Measurements from ENCODE around the gene RASGEF1C. TPM values are rescaled to one million over a fixed set of nuclear protein-coding genes. Genes with fewer than 3 reads are reported as not detected.

RASGEF1C gene
- total RNA-seq, 1 experiment from 2014 or later: 0.29 TPM

DNA sequence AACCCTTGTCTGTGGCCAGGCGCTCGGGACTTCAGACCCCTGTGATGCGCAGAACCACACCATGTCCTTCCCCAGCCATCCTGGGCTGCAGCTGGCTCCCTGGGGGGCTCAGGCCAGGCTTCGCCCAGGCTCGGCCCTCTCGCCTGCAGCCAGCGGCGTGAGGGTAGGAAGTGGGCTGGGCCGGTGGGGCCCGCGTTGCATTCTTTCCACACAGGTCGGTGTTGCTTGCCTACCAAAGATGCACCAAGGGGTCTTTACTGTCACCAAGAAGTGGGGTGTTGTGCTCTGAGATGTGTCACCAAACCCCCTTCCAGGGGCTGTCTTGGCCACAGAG, 89.1 kb downstream of the RASGEF1C start:
- no peak overlapping the region for H3K27ac ChIP-seq (ENCODE audit: low read length)
- H3K4me2 ChIP-seq (ENCODE audit: low read length): no peak overlapping the region
- H3K4me3 ChIP-seq (ENCODE audit: low read length): no peak overlapping the region
- DNase-seq (no peak), ATAC-seq (no peak)
- no peaks in the 10 kb centered on the region for H4K20me1 ChIP-seq (ENCODE audit: low read length)
- H3K9me2 ChIP-seq (replicated peaks; ENCODE audit: low read length): no peaks in the 10 kb centered on the region
- H3K9ac ChIP-seq (ENCODE audit: low read length): no peak overlapping the region
- TF ChIP-seq, protein P1, sequence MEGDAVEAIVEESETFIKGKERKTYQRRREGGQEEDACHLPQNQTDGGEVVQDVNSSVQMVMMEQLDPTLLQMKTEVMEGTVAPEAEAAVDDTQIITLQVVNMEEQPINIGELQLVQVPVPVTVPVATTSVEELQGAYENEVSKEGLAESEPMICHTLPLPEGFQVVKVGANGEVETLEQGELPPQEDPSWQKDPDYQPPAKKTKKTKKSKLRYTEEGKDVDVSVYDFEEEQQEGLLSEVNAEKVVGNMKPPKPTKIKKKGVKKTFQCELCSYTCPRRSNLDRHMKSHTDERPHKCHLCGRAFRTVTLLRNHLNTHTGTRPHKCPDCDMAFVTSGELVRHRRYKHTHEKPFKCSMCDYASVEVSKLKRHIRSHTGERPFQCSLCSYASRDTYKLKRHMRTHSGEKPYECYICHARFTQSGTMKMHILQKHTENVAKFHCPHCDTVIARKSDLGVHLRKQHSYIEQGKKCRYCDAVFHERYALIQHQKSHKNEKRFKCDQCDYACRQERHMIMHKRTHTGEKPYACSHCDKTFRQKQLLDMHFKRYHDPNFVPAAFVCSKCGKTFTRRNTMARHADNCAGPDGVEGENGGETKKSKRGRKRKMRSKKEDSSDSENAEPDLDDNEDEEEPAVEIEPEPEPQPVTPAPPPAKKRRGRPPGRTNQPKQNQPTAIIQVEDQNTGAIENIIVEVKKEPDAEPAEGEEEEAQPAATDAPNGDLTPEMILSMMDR (conservative IDR thresholded peaks at IDR 0.05; ENCODE audit: low read depth, low read length): no peak
- no peak for TF ChIP-seq EZH2 (IDR thresholded peaks at IDR 0.05; ENCODE audit: low read length, unreplicated experiment)
- TF ChIP-seq EZH2phosphoT487 (IDR thresholded peaks at IDR 0.05; ENCODE audit: borderline replicate concordance, low read length): no peak
- no peaks in the 10 kb centered on the region for H3K36me3 ChIP-seq (ENCODE audit: low read depth, low read length)
- ChIA-PET CTCF (no interaction called here), POLR2A (ENCODE audit: unreplicated experiment) (no interaction called here)
- no peak overlapping the region for H2AFZ ChIP-seq (ENCODE audit: low read length)
- H3F3A ChIP-seq (ENCODE audit: low read length, unreplicated experiment): no peaks in the 10 kb centered on the region
- no peaks in the 10 kb centered on the region for H3K4me1 ChIP-seq (ENCODE audit: insufficient read depth, low read length)
- H3K9me3 ChIP-seq (ENCODE audit: low read length): no peaks in the 10 kb centered on the region
- no peaks in the 10 kb centered on the region for H3K79me2 ChIP-seq (ENCODE audit: low read length)
- intact Hi-C loops (cut with micrococcal nuclease): loop anchor here (10.0 kb wide), 1 partner anchor 195 kb away; no protein-coding TSS in a partner anchor
- no TSS peak for BruUV-seq (replicated peaks)
- no peaks in the 10 kb centered on the region for H3K27me3 ChIP-seq (ENCODE audit: low read length)

DNA sequence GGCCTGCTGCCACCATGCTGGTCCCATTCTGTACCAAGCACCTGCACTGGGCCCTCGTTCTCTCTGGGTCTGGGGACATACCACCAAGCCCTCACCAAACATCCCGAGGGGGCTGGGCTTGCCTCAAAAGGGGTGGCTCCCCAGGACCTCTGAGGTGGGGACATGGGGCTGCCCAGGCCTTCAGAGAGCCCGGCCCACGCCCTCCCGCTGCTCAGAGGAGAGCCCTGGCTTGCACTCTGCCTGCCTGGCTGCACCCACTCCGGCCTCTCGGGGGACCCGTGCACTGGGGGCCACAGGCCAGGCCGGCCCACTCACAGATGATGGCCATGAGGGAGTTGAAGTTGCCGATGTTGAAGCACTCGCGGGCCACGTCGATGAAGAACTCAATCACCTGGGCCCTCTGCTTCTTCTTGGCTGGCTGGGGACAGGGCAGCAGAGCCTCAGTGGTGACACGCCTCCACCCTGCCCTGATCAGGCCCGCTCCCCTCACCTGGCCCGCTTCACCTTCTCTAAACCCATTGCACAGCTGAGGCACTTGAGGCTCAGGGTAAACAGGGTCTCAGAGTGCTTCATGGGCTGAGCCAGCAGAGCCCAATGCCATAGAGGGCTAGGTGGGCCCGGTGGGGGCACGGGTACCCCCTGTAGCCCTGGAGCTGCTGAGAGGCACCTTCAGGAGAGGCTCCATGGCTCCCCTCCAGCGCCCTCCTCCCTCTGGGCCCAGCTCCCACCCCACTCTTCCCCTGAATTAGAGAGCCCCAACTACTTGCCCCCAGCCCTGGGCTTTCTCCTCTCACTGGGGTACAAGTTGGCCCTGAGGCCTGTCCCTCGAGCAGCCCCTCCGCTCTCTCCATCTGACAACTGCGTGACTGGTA, 89.7 kb downstream of the RASGEF1C start:
- no peaks in the 10 kb centered on the region for H4K20me1 ChIP-seq (ENCODE audit: low read length)
- no peak for DNase-seq
- H3K4me1 ChIP-seq (ENCODE audit: insufficient read depth, low read length): no peaks in the 10 kb centered on the region
- BruUV-seq (replicated peaks): no TSS peak
- no peaks in the 10 kb centered on the region for H3F3A ChIP-seq (ENCODE audit: low read length, unreplicated experiment)
- ATAC-seq: no peak
- H3K4me2 ChIP-seq (ENCODE audit: low read length): no peak overlapping the region
- no peaks in the 10 kb centered on the region for H3K9me2 ChIP-seq (replicated peaks; ENCODE audit: low read length)
- no peaks in the 10 kb centered on the region for H3K27me3 ChIP-seq (ENCODE audit: low read length)
- TF ChIP-seq EZH2phosphoT487 (IDR thresholded peaks at IDR 0.05; ENCODE audit: borderline replicate concordance, low read length): no peak
- TF ChIP-seq EZH2 (IDR thresholded peaks at IDR 0.05; ENCODE audit: low read length, unreplicated experiment): no peak
- TF ChIP-seq, protein P1 (conservative IDR thresholded peaks at IDR 0.05; ENCODE audit: low read depth, low read length): no peak
- no peak overlapping the region for H2AFZ ChIP-seq (ENCODE audit: low read length)
- H3K9ac ChIP-seq (ENCODE audit: low read length): no peak overlapping the region
- intact Hi-C loops (cut with micrococcal nuclease): no loop called here
- H3K79me2 ChIP-seq (ENCODE audit: low read length): no peaks in the 10 kb centered on the region
- no peaks in the 10 kb centered on the region for H3K36me3 ChIP-seq (ENCODE audit: low read depth, low read length)
- H3K4me3 ChIP-seq (ENCODE audit: low read length): no peak overlapping the region
- CTCF ChIA-PET: no interaction called here
- no peak overlapping the region for H3K27ac ChIP-seq (ENCODE audit: low read length)
- POLR2A ChIA-PET (ENCODE audit: unreplicated experiment): no interaction called here
- no peaks in the 10 kb centered on the region for H3K9me3 ChIP-seq (ENCODE audit: low read length)

DNA sequence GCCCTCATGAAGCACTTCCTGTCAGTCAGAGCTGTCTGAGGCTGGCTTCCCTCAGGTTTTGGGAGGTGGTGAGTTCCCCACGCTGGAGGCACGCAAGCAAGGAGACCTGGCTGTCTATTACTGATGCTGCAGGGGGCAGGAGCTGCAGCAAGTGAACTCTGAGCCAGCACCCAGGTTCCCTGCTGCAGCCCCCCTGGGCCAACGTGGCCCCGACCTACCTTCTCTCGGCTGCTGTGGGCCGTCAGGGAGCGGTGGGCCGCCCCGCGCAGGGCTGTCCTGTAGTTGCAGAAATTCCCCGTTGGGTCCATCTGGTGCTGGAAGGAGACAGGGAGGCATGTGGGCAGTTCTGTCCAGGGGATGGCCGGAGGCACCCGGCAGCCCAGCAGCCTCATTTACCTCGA, 90.6 kb downstream of the RASGEF1C start:
- no peak for ATAC-seq
- POLR2A ChIA-PET (ENCODE audit: unreplicated experiment): no interaction called here

More for the DNA sequence above, 90.6 kb downstream of the RASGEF1C start:
- intact Hi-C loops (cut with micrococcal nuclease): no loop called here
- H3K4me2 ChIP-seq (ENCODE audit: low read length): no peak overlapping the region
- no peak overlapping the region for H3K9ac ChIP-seq (ENCODE audit: low read length)
- no peak for DNase-seq
- H3K27ac ChIP-seq (ENCODE audit: low read length): no peak overlapping the region
- no peaks in the 10 kb centered on the region for H4K20me1 ChIP-seq (ENCODE audit: low read length)
- no peaks in the 10 kb centered on the region for H3K4me1 ChIP-seq (ENCODE audit: insufficient read depth, low read length)
- no peak overlapping the region for H3K4me3 ChIP-seq (ENCODE audit: low read length)
- no peaks in the 10 kb centered on the region for H3F3A ChIP-seq (ENCODE audit: low read length, unreplicated experiment)
- CTCF ChIA-PET: no interaction called here
- no peak for TF ChIP-seq EZH2phosphoT487 (IDR thresholded peaks at IDR 0.05; ENCODE audit: borderline replicate concordance, low read length)
- no peak for TF ChIP-seq EZH2 (IDR thresholded peaks at IDR 0.05; ENCODE audit: low read length, unreplicated experiment)
- TF ChIP-seq, protein P1 (conservative IDR thresholded peaks at IDR 0.05; ENCODE audit: low read depth, low read length): no peak
- H2AFZ ChIP-seq (ENCODE audit: low read length): no peak overlapping the region
- no TSS peak for BruUV-seq (replicated peaks)
- no peaks in the 10 kb centered on the region for H3K36me3 ChIP-seq (ENCODE audit: low read depth, low read length)
- H3K9me2 ChIP-seq (replicated peaks; ENCODE audit: low read length): no peaks in the 10 kb centered on the region
- H3K79me2 ChIP-seq (ENCODE audit: low read length): no peaks in the 10 kb centered on the region
- no peaks in the 10 kb centered on the region for H3K27me3 ChIP-seq (ENCODE audit: low read length)
- no peaks in the 10 kb centered on the region for H3K9me3 ChIP-seq (ENCODE audit: low read length)

Data from PC-3 (cell line).